H1 (cell line): ENCODE measurements around the gene HPGDS. TPM values are rescaled to one million over a fixed set of nuclear protein-coding genes. Genes with fewer than 3 reads are reported as not detected.

ENCODE experiments used
- CTCF ChIA-PET: fragments of 300-600 bp; sonication (Branson Sonifier 250); formaldehyde crosslinking; loops from one replicate; lab custom pipeline; 2021; ENCODE audit not compliant: partially characterized antibody; lab: Charles Lee
- POLR2A ChIA-PET: fragments of 300-600 bp; sonication (Branson Sonifier 250); formaldehyde crosslinking; loops from one replicate; lab custom pipeline; 2021; ENCODE audit warnings: inconsistent platforms; ENCODE audit not compliant: partially characterized antibody; lab: Charles Lee
- DNase-seq, 2 experiments: peaks; one replicate each; pipeline versions ENCODE4 v3.0.0 to v3.0.0-alpha.2; 2010 to 2022; ENCODE audit warnings: low spot score in 2 of 2, low read depth in 1 of 2, mixed read lengths in 1 of 2
- FAIRE-seq: peaks from 2 replicates; lab custom pipeline; 2011; peaks lifted over from hg19 to GRCh38; lab: Jason Lieb, UNC
- H2AFZ ChIP-seq: 2 replicates; pipeline ENCODE4 v1.8.1; 2012; ENCODE audit warnings: low read length, inconsistent platforms
- H2AK5ac ChIP-seq: 2 replicates; pipeline ENCODE4 v1.6.1; 2013; ENCODE audit warnings: low read depth, low read length
- H2BK120ac ChIP-seq: replicated peaks from 2 replicates; pipeline ENCODE3; 2013; ENCODE audit warnings: low read depth, low read length, inconsistent platforms
- H2BK12ac ChIP-seq: 2 replicates; pipeline ENCODE4 v1.6.1; 2013; ENCODE audit warnings: low read depth, low read length
- H2BK15ac ChIP-seq: 2 replicates; pipeline ENCODE4 v1.6.1; 2013; ENCODE audit warnings: low read length
- H2BK20ac ChIP-seq: 2 replicates; pipeline ENCODE4 v1.6.1; 2013; ENCODE audit warnings: low read length
- H2BK5ac ChIP-seq: 2 replicates; pipeline ENCODE4 v1.6.1; 2013; ENCODE audit warnings: low read depth, low read length
- H3K14ac ChIP-seq: 2 replicates; pipeline ENCODE4 v1.6.1; 2013; ENCODE audit warnings: inconsistent platforms; ENCODE audit not compliant: insufficient read length
- H3K18ac ChIP-seq: 2 replicates; pipeline ENCODE4 v1.6.1; 2013; ENCODE audit warnings: low read length; ENCODE audit errors: extremely low read depth
- H3K23ac ChIP-seq: 2 replicates; pipeline ENCODE4 v1.6.1; 2013; ENCODE audit warnings: inconsistent platforms; ENCODE audit not compliant: insufficient read length
- H3K23me2 ChIP-seq: 2 replicates; pipeline ENCODE4 v1.6.1; 2013; ENCODE audit warnings: low read depth, low read length
- H3K27ac ChIP-seq: 2 replicates; pipeline ENCODE4 v1.6.1; 2011; ENCODE audit warnings: low read depth, low read length, inconsistent platforms
- H3K27me3 ChIP-seq, 4 experiments: replicated peaks in 1 of 4; 1 replicate in 1 of 4; 2 replicates in 3 of 4; pipeline versions ENCODE4 v1.6.1 to v1.8.1; 2011 to 2013; ENCODE audit warnings: low read length in 3 of 4, mild to moderate bottlenecking in 3 of 4, inconsistent platforms in 2 of 4, mixed read lengths in 2 of 4, moderate library complexity in 1 of 4; ENCODE audit not compliant: control insufficient read depth in 3 of 4, insufficient read depth in 3 of 4; ENCODE audit errors: extremely low read depth in 1 of 4
- H3K36me3 ChIP-seq, 4 experiments: 2 replicates each; pipeline versions ENCODE4 v1.6.1 to v1.8.1; 2011 to 2013; ENCODE audit warnings: mild to moderate bottlenecking in 4 of 4, low read length in 3 of 4, moderate library complexity in 2 of 4, control low read depth in 1 of 4, inconsistent platforms in 1 of 4; ENCODE audit not compliant: insufficient read depth in 4 of 4, control insufficient read depth in 2 of 4
- H3K4ac ChIP-seq: replicated peaks from 2 replicates; pipeline ENCODE3; 2013; ENCODE audit warnings: low read length, low read depth, mixed read lengths, inconsistent platforms; ENCODE audit not compliant: insufficient read length
- H3K4me1 ChIP-seq, 4 experiments: replicated peaks in 1 of 4; 1 replicate in 1 of 4; 2 replicates in 3 of 4; pipeline versions ENCODE4 v1.6.1 to v1.8.1; 2011 to 2013; ENCODE audit warnings: low read length in 3 of 4, inconsistent platforms in 2 of 4, mixed read lengths in 1 of 4; ENCODE audit not compliant: insufficient read depth in 4 of 4, control insufficient read depth in 3 of 4
- H3K4me2 ChIP-seq, 2 experiments: 2 replicates each; pipeline versions ENCODE4 v1.6.1 to v1.8.1; 2011 to 2013; ENCODE audit warnings: low read depth in 2 of 2, low read length in 2 of 2, control low read depth in 1 of 2, inconsistent platforms in 1 of 2, mild to moderate bottlenecking in 1 of 2; ENCODE audit not compliant: insufficient read depth in 1 of 2
- H3K4me3 ChIP-seq, 4 experiments: fragments of 200-600, 300-600 bp in 1 of 4; sonication (generic), shearing (Covaris generic), sonication (Bioruptor Twin) in 1 of 4; 2 replicates each; pipeline versions ENCODE4 v1.5.1 to v1.8.1; 2011 to 2016; ENCODE audit warnings: low read length in 4 of 4, low read depth in 3 of 4, control low read depth in 2 of 4, inconsistent platforms in 2 of 4, mild to moderate bottlenecking in 2 of 4, mixed read lengths in 1 of 4, moderate library complexity in 1 of 4; ENCODE audit not compliant: insufficient read depth in 2 of 4; ENCODE audit errors: extremely low read depth in 1 of 4
- H3K56ac ChIP-seq: replicated peaks from 2 replicates; pipeline ENCODE3; 2013; ENCODE audit warnings: low read depth, mild to moderate bottlenecking, mixed read lengths, low read length, inconsistent platforms; ENCODE audit not compliant: insufficient read length
- H3K79me1 ChIP-seq: 2 replicates; pipeline ENCODE4 v1.6.1; 2013; ENCODE audit warnings: low read depth, low read length, control low read depth
- H3K79me2 ChIP-seq, 2 experiments: 2 replicates each; pipeline versions ENCODE4 v1.6.1 to v1.8.1; 2012 to 2013; ENCODE audit warnings: low read length in 2 of 2, mild to moderate bottlenecking in 2 of 2, inconsistent platforms in 1 of 2; ENCODE audit not compliant: insufficient read depth in 2 of 2, control insufficient read depth in 1 of 2
- H3K9ac ChIP-seq, 4 experiments: replicated peaks in 1 of 4; 1 replicate in 1 of 4; 2 replicates in 3 of 4; pipeline versions ENCODE4 v1.6.1 to v1.8.1; 2011 to 2013; ENCODE audit warnings: low read depth in 3 of 4, low read length in 3 of 4, control low read depth in 2 of 4, mild to moderate bottlenecking in 2 of 4, moderate library complexity in 2 of 4, inconsistent platforms in 1 of 4; ENCODE audit errors: extremely low read depth in 1 of 4
- H3K9me3 ChIP-seq, 2 experiments: 2 replicates each; pipeline versions ENCODE4 v1.6.1 to v1.8.1; 2012 to 2013; ENCODE audit warnings: mild to moderate bottlenecking in 2 of 2, moderate library complexity in 2 of 2, control low read depth in 1 of 2, inconsistent platforms in 1 of 2, low read depth in 1 of 2, low read length in 1 of 2, mixed read lengths in 1 of 2; ENCODE audit not compliant: insufficient read depth in 2 of 2
- H4K20me1 ChIP-seq, 2 experiments: replicated peaks in 1 of 2; 2 replicates each; pipeline versions ENCODE3 to v1.8.1; 2011 to 2013; ENCODE audit warnings: inconsistent platforms in 2 of 2, low read length in 2 of 2, mild to moderate bottlenecking in 1 of 2; ENCODE audit not compliant: insufficient read depth in 2 of 2, control insufficient read depth in 1 of 2
- H4K5ac ChIP-seq: 2 replicates; pipeline ENCODE4 v1.6.1; 2013; ENCODE audit warnings: low read length, low read depth, mixed read lengths, inconsistent platforms; ENCODE audit not compliant: insufficient read length
- H4K8ac ChIP-seq: 2 replicates; pipeline ENCODE4 v1.8.0; 2013; ENCODE audit warnings: mild to moderate bottlenecking, moderate library complexity, low read length, inconsistent platforms; ENCODE audit not compliant: insufficient read depth; ENCODE audit errors: extremely low read depth
- H4K91ac ChIP-seq: replicated peaks from 2 replicates; pipeline ENCODE3; 2013; ENCODE audit warnings: low read length, mixed read lengths, inconsistent platforms; ENCODE audit not compliant: insufficient read length
- ASH2L ChIP-seq: fragments of 200-600, 300-600 bp; sonication (generic); IDR thresholded peaks from one replicate; pipeline ENCODE4 v1.7.1; 2017; ENCODE audit warnings: low read length
- BACH1 ChIP-seq: IDR thresholded peaks from 2 replicates; pipeline ENCODE4 v1.6.1; 2012; ENCODE audit warnings: low read length, improper control_type of control experiment
- CREB1 ChIP-seq: IDR thresholded peaks from 2 replicates; pipeline ENCODE4 v1.6.1; 2012; ENCODE audit warnings: inconsistent platforms
- CTBP2 ChIP-seq: IDR thresholded peaks from 2 replicates; pipeline ENCODE4 v1.7.0; 2011; ENCODE audit warnings: borderline replicate concordance, mild to moderate bottlenecking, moderate library complexity, mixed read lengths, low read length; ENCODE audit not compliant: insufficient read depth, insufficient read length
- KDM5A ChIP-seq: fragments of 200-600 bp; IDR thresholded peaks from 2 replicates; pipeline ENCODE4 v1.7.1; 2012; ENCODE audit warnings: mild to moderate bottlenecking, low read length, inconsistent platforms, mixed read lengths
- SP2 ChIP-seq: IDR thresholded peaks from 2 replicates; pipeline ENCODE4 v1.6.1; 2012; ENCODE audit warnings: mild to moderate bottlenecking, low read length, inconsistent platforms
- TEAD4 ChIP-seq: IDR thresholded peaks from 2 replicates; pipeline ENCODE4 v1.6.1; 2012; ENCODE audit warnings: low read depth, low read length, inconsistent platforms, mixed read lengths
- WGBS, 2 experiments: shearing (Covaris generic) in 1 of 2; methylation state at CpG; one replicate each; pipeline versions ENCODE4 v1.1.6 to v1.1.7; 2013 to 2015; ENCODE audit warnings: low lambda C conversion rate in 2 of 2, mixed read lengths in 2 of 2, inconsistent platforms in 1 of 2, low coverage in 1 of 2, missing lambda C conversion rate in 1 of 2; ENCODE audit not compliant: insufficient replicate concordance in 2 of 2, insufficient coverage in 1 of 2, insufficient read length in 1 of 2; ENCODE audit errors: extremely low coverage in 1 of 2, missing lambda C conversion rate in 1 of 2; 5-methylcytosine and 5-hydroxymethylcytosine counted together
- polyA plus RNA-seq, 7 experiments: library from polyadenylated mRNA; depleted of rRNA in 3 of 7; stranded (reverse) in 5 of 7; unstranded in 2 of 7; fragments of >200 nt in 5 of 7; fragments of 200-250 nt in 2 of 7; gene quantifications; 1 replicate in 5 of 7; 2 replicates in 1 of 7; 4 replicates in 1 of 7; pipeline versions ENCODE4 v1.2.1 to v1.2.3, GENCODE V29; 2011 to 2013; ENCODE audit warnings: missing spikeins in 2 of 7, mixed read lengths in 2 of 7
- total RNA-seq: library from RNA; stranded (reverse); fragmentation: NEBNext Ultra II Directional; extraction: Animal tissue kit (Norgen Biotek cat#: 25700); gene quantifications from 2 replicates; pipeline ENCODE4 v1.2.1, GENCODE V29; 2021
- TF ChIP-seq, protein P1 (sequence below): IDR thresholded peaks from 2 replicates; pipeline ENCODE4 v1.6.1; 2012; ENCODE audit warnings: inconsistent platforms

Gene HPGDS
- total and polyA plus RNA-seq, 2 of the 8 experiments (the other 6 are each of a cell fraction or from before 2014, with no cell fraction given): not detected

DNA sequence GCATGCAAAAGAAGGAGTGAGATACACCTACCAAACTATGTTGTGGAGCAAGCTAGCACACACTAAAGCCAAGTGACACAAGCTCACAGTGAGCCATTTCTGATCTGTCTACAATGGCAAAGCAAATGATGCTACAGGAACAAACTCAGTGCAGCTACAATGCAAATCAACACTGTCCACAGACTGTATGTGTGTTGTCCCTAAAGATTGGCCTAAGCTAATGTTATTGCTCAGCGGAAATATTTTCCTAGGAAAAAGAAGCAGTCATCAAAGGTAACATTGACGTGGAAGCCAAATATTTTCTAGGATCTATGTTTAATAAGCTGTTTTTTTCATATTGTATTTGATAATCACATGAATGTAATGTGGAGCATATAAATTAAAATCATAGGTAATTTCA is 34.7 kb upstream of the HPGDS start:
- Histone ChIP-seq H3K23me2 (no peaks in the 10 kb centered on the region), H3K79me2 (no peaks in the 10 kb centered on the region), H3K79me1 (no peaks in the 10 kb centered on the region), H2AK5ac (no peak overlapping the region), H3K9me3 (no peaks in the 10 kb centered on the region), H3K36me3 (no peaks in the 10 kb centered on the region), H3K56ac (no peak overlapping the region), H4K20me1 (no peaks in the 10 kb centered on the region), H4K91ac (no peak overlapping the region), H2BK15ac (no peak overlapping the region), H4K5ac (no peak overlapping the region), H3K4ac (peak overlapping the region; percentile 57), H3K14ac (no peak overlapping the region), H3K4me1 (no peaks in the 10 kb centered on the region), H2AFZ (peak overlapping the region; percentile 51; the same call in 1 of the 2 replicates), H4K8ac (no peak overlapping the region), H3K4me2 (no peak overlapping the region), H3K27ac (no peak overlapping the region), H2BK20ac (no peak overlapping the region), H2BK120ac (no peak overlapping the region), H3K27me3 (no peaks in the 10 kb centered on the region), H3K9ac (no peak overlapping the region), H3K23ac (no peak overlapping the region), H3K4me3 (no peak overlapping the region), H2BK5ac (no peak overlapping the region), H3K18ac (no peak overlapping the region), H2BK12ac (no peak overlapping the region)
- ChIA-PET CTCF (interaction anchor here (0.8 to 2.0 kb wide), 7 partner anchors 15 to 72 kb away, joined by 3 to 8 read pairs (median 4); no protein-coding TSS in a partner anchor), POLR2A (interaction anchor here (1.5 kb wide), 1 partner anchor 75 kb away, joined by 4 read pairs; no protein-coding TSS in a partner anchor)
- no peak for DNase-seq
- TF ChIP-seq BACH1 (no peak), KDM5A (no peak), SP2 (no peak), TEAD4 (no peak), CREB1 (no peak), ASH2L (no peak), CTBP2 (no peak)
- TF ChIP-seq, protein P1, sequence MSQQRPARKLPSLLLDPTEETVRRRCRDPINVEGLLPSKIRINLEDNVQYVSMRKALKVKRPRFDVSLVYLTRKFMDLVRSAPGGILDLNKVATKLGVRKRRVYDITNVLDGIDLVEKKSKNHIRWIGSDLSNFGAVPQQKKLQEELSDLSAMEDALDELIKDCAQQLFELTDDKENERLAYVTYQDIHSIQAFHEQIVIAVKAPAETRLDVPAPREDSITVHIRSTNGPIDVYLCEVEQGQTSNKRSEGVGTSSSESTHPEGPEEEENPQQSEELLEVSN: no peak
- no peak for FAIRE-seq
- 92% methylated on average over 2 of the region's 2 CpGs; no CpG with 5 or more reads in 1 of the 2 experiments for WGBS, 2 experiments
